Mucosa of stomach (tissue), 1 donor: ENCODE data around the gene OSBP2.
"Not testable (repeated sequence)": the region's sequence is repeated elsewhere in the genome, so short reads cannot be mapped to it uniquely, and the experiment has no call there.

ENCODE experiments used
- H3K27me3 ChIP-seq: one replicate; pipeline ENCODE4 v1.7.0; 2013; ENCODE audit warnings: mild to moderate bottlenecking, low read length; ENCODE audit not compliant: control insufficient read depth, insufficient read depth
- H3K36me3 ChIP-seq: one replicate; pipeline ENCODE4 v1.7.0; 2013; ENCODE audit warnings: low read length; ENCODE audit not compliant: control insufficient read depth, insufficient read depth
- H3K4me1 ChIP-seq: one replicate; pipeline ENCODE4 v1.7.0; 2013; ENCODE audit warnings: mild to moderate bottlenecking, low read length; ENCODE audit not compliant: control insufficient read depth, insufficient read depth
- H3K4me3 ChIP-seq: one replicate; pipeline ENCODE4 v1.7.0; 2013; ENCODE audit warnings: low read length
- H3K9ac ChIP-seq: one replicate; pipeline ENCODE4 v1.7.0; 2013; ENCODE audit warnings: mild to moderate bottlenecking, low read length, moderate library complexity
- H3K9me3 ChIP-seq: one replicate; pipeline ENCODE4 v1.7.0; 2013; ENCODE audit warnings: mild to moderate bottlenecking, low read length, moderate library complexity; ENCODE audit not compliant: control insufficient read depth
- donor health status: Pancreatic carcinoma.

OSBP2 gene

DNA sequence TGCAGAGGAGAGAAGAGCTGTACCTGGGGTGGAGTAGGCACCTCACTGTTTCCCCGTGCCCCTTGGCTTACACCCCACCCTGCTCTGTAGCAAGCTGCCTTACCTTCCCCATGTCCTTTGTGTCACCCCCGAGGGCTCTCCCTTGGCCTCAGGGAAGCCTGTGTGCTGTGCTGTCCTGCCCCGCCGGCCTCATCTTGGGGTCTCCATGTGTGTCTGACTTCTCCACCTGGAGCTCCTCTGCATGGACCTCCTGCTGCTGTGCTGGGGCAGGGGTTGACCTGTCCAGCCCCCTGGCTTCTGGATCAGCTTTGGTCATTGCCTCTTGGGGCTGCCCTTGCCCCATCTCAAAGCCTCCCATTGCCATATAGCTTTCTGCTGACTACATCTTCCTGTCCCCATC, 59.8 kb downstream of the OSBP2 start:
- H3K4me1 ChIP-seq, result no peaks in the 10 kb centered on the region
- H3K4me3 ChIP-seq, result no peak overlapping the region
- no peaks in the 10 kb centered on the region for H3K27me3 ChIP-seq
- H3K36me3 ChIP-seq, result no peaks in the 10 kb centered on the region
- no peaks in the 10 kb centered on the region for H3K9me3 ChIP-seq
- no peak overlapping the region for H3K9ac ChIP-seq

GRCh38 chr22:30754971-30755758, 60.5 kb downstream of the OSBP2 start:
- no peak overlapping the region for H3K9ac ChIP-seq

GRCh38 chr22:30755759-30756124, 61.1 kb downstream of the OSBP2 start:
- no peaks in the 10 kb centered on the region for H3K4me1 ChIP-seq
- no peaks in the 10 kb centered on the region for H3K27me3 ChIP-seq
- no peak overlapping the region for H3K9ac ChIP-seq
- H3K9me3 ChIP-seq, result no peaks in the 10 kb centered on the region
- H3K4me3 ChIP-seq, result no peak overlapping the region
- no peaks in the 10 kb centered on the region for H3K36me3 ChIP-seq

More at GRCh38 chr22:30754971-30755758, 60.5 kb downstream of the OSBP2 start:
- no peak overlapping the region for H3K4me3 ChIP-seq
- no peaks in the 10 kb centered on the region for H3K36me3 ChIP-seq
- H3K27me3 ChIP-seq, result no peaks in the 10 kb centered on the region
- no peaks in the 10 kb centered on the region for H3K9me3 ChIP-seq
- no peaks in the 10 kb centered on the region for H3K4me1 ChIP-seq

GRCh38 chr22:30763815-30764673, 69.4 kb downstream of the OSBP2 start:
- no peaks in the 10 kb centered on the region for H3K27me3 ChIP-seq
- H3K9ac ChIP-seq, result no peak overlapping the region

GRCh38 chr22:30767661-30768060, 73.0 kb downstream of the OSBP2 start:
- Histone ChIP-seq H3K9me3 (no peaks in the 10 kb centered on the region), H3K4me3 (no peak overlapping the region), H3K27me3 (no peaks in the 10 kb centered on the region), H3K4me1 (peaks cover 7% of the 10 kb centered on the region), H3K9ac (no peak overlapping the region), H3K36me3 (no peaks in the 10 kb centered on the region)

More at GRCh38 chr22:30763815-30764673, 69.4 kb downstream of the OSBP2 start:
- H3K36me3 ChIP-seq, result no peaks in the 10 kb centered on the region
- no peaks in the 10 kb centered on the region for H3K9me3 ChIP-seq
- peaks cover 7% of the 10 kb centered on the region for H3K4me1 ChIP-seq
- no peak overlapping the region for H3K4me3 ChIP-seq

GRCh38 chr22:30770716-30771115, 76.0 kb downstream of the OSBP2 start:
- Histone ChIP-seq H3K36me3 (no peaks in the 10 kb centered on the region), H3K4me1 (no peaks in the 10 kb centered on the region), H3K9ac (no peak overlapping the region), H3K27me3 (no peaks in the 10 kb centered on the region), H3K9me3 (no peaks in the 10 kb centered on the region), H3K4me3 (no peak overlapping the region)

- H3K4me1 ChIP-seq, result no peaks in the 10 kb centered on the region
- no peaks in the 10 kb centered on the region for H3K36me3 ChIP-seq
- H3K27me3 ChIP-seq, result no peaks in the 10 kb centered on the region
- H3K9ac ChIP-seq, result no peak overlapping the region
- no peaks in the 10 kb centered on the region for H3K9me3 ChIP-seq
- no peak overlapping the region for H3K4me3 ChIP-seq
These were observed 79.2 kb downstream of the OSBP2 start for GRCh38 chr22:30773919-30774318.

DNA sequence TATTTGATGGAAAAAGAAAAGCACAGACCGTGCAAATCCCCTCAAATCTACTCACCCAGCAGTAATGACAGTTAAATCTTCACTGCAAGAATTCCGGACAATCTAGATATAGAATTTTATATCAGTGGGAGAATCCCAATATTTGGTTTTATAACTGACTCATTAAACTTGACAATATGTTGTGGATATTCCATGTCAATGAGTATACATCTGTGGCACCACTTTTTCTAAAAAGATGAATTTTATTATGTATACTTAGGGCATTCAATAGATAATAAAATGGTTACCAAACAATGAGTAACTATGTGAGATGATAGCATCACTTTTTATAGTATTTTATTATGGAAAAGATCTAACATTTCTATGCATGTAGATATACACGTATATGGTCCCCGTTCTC, 79.9 kb downstream of the OSBP2 start:
- Histone ChIP-seq H3K4me3 (no peak overlapping the region), H3K27me3 (no peaks in the 10 kb centered on the region), H3K9ac (no peak overlapping the region), H3K36me3 (no peaks in the 10 kb centered on the region), H3K4me1 (no peaks in the 10 kb centered on the region), H3K9me3 (no peaks in the 10 kb centered on the region)

GRCh38 chr22:30776476-30776875, 81.8 kb downstream of the OSBP2 start:
- H3K27me3 ChIP-seq, result no peaks in the 10 kb centered on the region
- H3K4me1 ChIP-seq, result no peaks in the 10 kb centered on the region
- no peaks in the 10 kb centered on the region for H3K9me3 ChIP-seq
- no peak overlapping the region for H3K4me3 ChIP-seq
- no peak overlapping the region for H3K9ac ChIP-seq
- no peaks in the 10 kb centered on the region for H3K36me3 ChIP-seq

DNA sequence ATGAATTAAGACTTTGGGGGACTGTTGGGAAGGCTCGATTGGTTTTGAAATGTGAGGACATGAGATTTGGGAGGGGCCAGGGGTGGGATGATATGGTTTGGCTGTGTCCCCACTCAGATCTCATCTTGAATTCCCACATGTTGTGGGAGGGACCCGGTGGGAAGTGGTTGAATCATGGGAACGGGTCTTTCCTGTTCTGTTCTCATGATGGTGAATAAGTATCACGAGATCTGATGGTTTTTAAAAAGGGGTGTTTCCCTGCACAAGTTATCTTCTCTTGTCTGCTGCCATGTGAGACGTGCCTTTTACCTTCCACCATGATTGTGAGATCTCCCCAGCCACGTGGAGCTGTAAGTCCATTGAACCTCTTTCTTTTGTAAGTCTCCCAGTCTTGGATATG, 82.5 kb downstream of the OSBP2 start:
- not testable (repeated sequence) for H3K36me3 ChIP-seq

DNA sequence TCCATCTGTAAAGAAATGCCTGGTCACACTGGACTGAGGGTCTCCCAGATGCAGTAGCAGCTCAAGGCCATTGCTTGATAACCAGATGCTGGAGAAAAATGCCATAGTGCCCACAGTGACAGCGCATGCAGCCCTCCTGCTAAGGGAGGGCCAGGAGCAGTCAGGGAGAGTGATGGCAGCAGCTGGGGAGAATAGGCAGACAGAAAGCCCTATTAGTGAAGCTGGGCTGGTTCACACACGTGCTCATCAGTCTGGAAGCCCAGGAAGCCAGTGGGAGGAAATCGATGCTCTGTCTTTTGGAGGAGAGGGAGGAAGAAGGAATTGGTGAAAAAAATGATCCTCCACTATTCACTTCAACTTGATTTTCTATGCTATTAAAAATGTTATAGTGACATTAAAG, 82.9 kb downstream of the OSBP2 start:
- no peak overlapping the region for H3K4me3 ChIP-seq
- no peaks in the 10 kb centered on the region for H3K27me3 ChIP-seq
- no peaks in the 10 kb centered on the region for H3K9me3 ChIP-seq
- no peaks in the 10 kb centered on the region for H3K36me3 ChIP-seq
- H3K9ac ChIP-seq, result no peak overlapping the region
- H3K4me1 ChIP-seq, result peaks cover 5% of the 10 kb centered on the region

More for the DNA sequence above, 82.5 kb downstream of the OSBP2 start:
- H3K9ac ChIP-seq, H3K4me1 ChIP-seq, H3K9me3 ChIP-seq, H3K4me3 ChIP-seq, H3K27me3 ChIP-seq: not testable (repeated sequence)

DNA sequence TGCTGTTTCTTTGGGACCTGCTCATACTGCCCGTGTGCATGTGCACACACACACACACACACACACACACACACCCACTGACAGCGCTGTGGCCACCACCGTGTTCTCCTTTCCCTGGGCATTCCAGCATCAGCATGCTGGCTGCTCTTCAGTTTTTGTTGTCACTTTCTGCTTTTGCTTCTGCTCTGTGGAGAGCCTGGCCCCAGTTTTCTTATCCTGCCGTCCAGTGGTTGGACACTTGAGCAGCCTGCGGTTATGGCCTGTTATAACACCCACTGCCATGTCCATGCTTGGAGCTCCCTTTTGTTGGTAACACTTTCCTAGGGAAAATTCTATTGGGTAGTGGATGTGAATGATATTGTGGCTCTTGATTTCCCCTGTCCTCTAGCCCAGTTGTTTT, 83.6 kb downstream of the OSBP2 start:
- Histone ChIP-seq H3K36me3 (no peaks in the 10 kb centered on the region), H3K9ac (no peak overlapping the region), H3K4me1 (peaks cover 7% of the 10 kb centered on the region), H3K4me3 (no peak overlapping the region), H3K27me3 (no peaks in the 10 kb centered on the region), H3K9me3 (no peaks in the 10 kb centered on the region)
